HepG2 (cell line): ENCODE measurements around the gene RAPGEF6. TPM values are rescaled to one million over a fixed set of nuclear protein-coding genes. Genes with fewer than 3 reads are reported as not detected.

Experiments
- ATAC-seq: fragments of 200-7000 bp; cut with Tn5 transposase; 3 replicates; pipeline ENCODE4 v1.9.1; 2020; ENCODE audit warnings: mild to moderate bottlenecking, moderate library complexity
- BruUV-seq: library from RNA; stranded (reverse); fragments of 400-500 nt; replicated peaks from 2 replicates; lab custom pipeline; 2021; lab: Mats Ljungman, UMichigan
- CTCF ChIA-PET: fragments of 300-600 bp; formaldehyde crosslinking; extraction: SDS; loops from one replicate; lab custom pipeline; 2021; ENCODE audit warnings: low total read pairs, inconsistent platforms, low intra/inter-chr PET ratio; lab: Yijun Ruan, JAX
- POLR2A ChIA-PET: fragments of 350-600 bp; sonication (Branson Sonifier 250); formaldehyde crosslinking; loops from one replicate; lab custom pipeline; 2020; ENCODE audit warnings: antibody characterized with exemption, inconsistent platforms; lab: Yijun Ruan, JAX
- DNase-seq: peaks from one replicate; pipeline ENCODE4 v3.0.0-alpha.2; 2015; ENCODE audit warnings: low spot score
- FAIRE-seq: peaks from 3 replicates; lab custom pipeline; 2011; peaks lifted over from hg19 to GRCh38; lab: Jason Lieb, UNC
- H2AFZ ChIP-seq: one replicate; pipeline ENCODE4 v1.6.1; 2011; ENCODE audit warnings: low read length, inconsistent platforms
- H3K27ac ChIP-seq: fragments of 300-600 bp; 3 replicates; pipeline ENCODE4 v1.8.0; 2011; ENCODE audit warnings: mixed run types, mild to moderate bottlenecking, mixed read lengths, low read length, inconsistent platforms; ENCODE audit not compliant: insufficient read depth; ENCODE audit errors: extremely low read length
- H3K27me3 ChIP-seq, 2 experiments: fragments of 200-600 bp in 1 of 2; 2 replicates in 1 of 2; 3 replicates in 1 of 2; pipeline versions ENCODE4 v1.6.0 to v1.8.0; 2011; ENCODE audit warnings: low read length in 2 of 2, mild to moderate bottlenecking in 2 of 2, moderate library complexity in 2 of 2, inconsistent platforms in 1 of 2; ENCODE audit not compliant: insufficient read depth in 2 of 2, control insufficient read depth in 1 of 2
- H3K36me3 ChIP-seq, 2 experiments: fragments of 200-600 bp in 1 of 2; replicated peaks in 1 of 2; 2 replicates in 1 of 2; 3 replicates in 1 of 2; pipeline versions ENCODE4 v1.5.1 to v1.8.0; 2011; ENCODE audit warnings: low read length in 2 of 2, inconsistent platforms in 1 of 2; ENCODE audit not compliant: insufficient read depth in 2 of 2, control insufficient read depth in 1 of 2
- H3K4me1 ChIP-seq: 2 replicates; pipeline ENCODE4 v1.5.1; 2012; ENCODE audit warnings: low read length, inconsistent platforms; ENCODE audit not compliant: insufficient read depth
- H3K4me2 ChIP-seq: 2 replicates; pipeline ENCODE4 v1.6.0; 2011; ENCODE audit warnings: low read depth, low read length, inconsistent platforms
- H3K4me3 ChIP-seq, 3 experiments: fragments of 200-600 bp in 1 of 3; sonication (generic), shearing (Covaris generic) in 1 of 3; replicated peaks in 1 of 3; 2 replicates each; pipeline ENCODE4 v1.5.1; 2011 to 2016; ENCODE audit warnings: low read length in 3 of 3, inconsistent platforms in 2 of 3, low read depth in 2 of 3, mild to moderate bottlenecking in 2 of 3, control low read depth in 1 of 3, mixed read lengths in 1 of 3; ENCODE audit not compliant: insufficient read depth in 1 of 3
- H3K79me2 ChIP-seq: one replicate; pipeline ENCODE4 v1.6.1; 2011; ENCODE audit warnings: low read length, inconsistent platforms; ENCODE audit not compliant: insufficient read depth
- H3K9ac ChIP-seq: 2 replicates; pipeline ENCODE4 v1.6.0; 2011; ENCODE audit warnings: mild to moderate bottlenecking, low read depth, low read length, inconsistent platforms; ENCODE audit not compliant: insufficient read depth
- H3K9me3 ChIP-seq: 2 replicates; pipeline ENCODE4 v1.5.1; 2012; ENCODE audit warnings: mild to moderate bottlenecking, low read length
- H4K20me1 ChIP-seq: 2 replicates; pipeline ENCODE4 v1.6.0; 2011; ENCODE audit warnings: inconsistent platforms, mild to moderate bottlenecking, low read length, moderate library complexity; ENCODE audit not compliant: insufficient read depth
- EED ChIP-seq: sonication (generic); formaldehyde crosslinking; IDR thresholded peaks from 2 replicates; pipeline ENCODE4 v1.5.0; 2020; ENCODE audit warnings: mild to moderate bottlenecking, missing genetic modification reagents
- FOXP4 ChIP-seq: sonication (generic); formaldehyde crosslinking; IDR thresholded peaks from 2 replicates; pipeline ENCODE4 v1.4.0; 2020; ENCODE audit warnings: missing genetic modification reagents
- HOXD1 ChIP-seq: sonication (generic); formaldehyde crosslinking; IDR thresholded peaks from 2 replicates; pipeline ENCODE4 v1.5.0; 2020; ENCODE audit warnings: missing genetic modification reagents
- KLF11 ChIP-seq: IDR thresholded peaks from 2 replicates; pipeline ENCODE4 v1.6.1; 2016; ENCODE audit warnings: missing compliant biosample characterization
- SMAD9 ChIP-seq: sonication (generic); formaldehyde crosslinking; IDR thresholded peaks from 2 replicates; pipeline ENCODE4 v1.5.1; 2020; ENCODE audit warnings: mild to moderate bottlenecking, missing genetic modification reagents
- SRSF1 ChIP-seq: fragments of 200-400 bp; formaldehyde crosslinking; optimal IDR thresholded peaks from 2 replicates; pipeline ENCODE3; 2017; ENCODE audit warnings: mild to moderate bottlenecking, low read depth, low read length, moderate library complexity
- SRY ChIP-seq: sonication (generic); formaldehyde crosslinking; IDR thresholded peaks from 2 replicates; pipeline ENCODE4 v1.8.0; 2022; ENCODE audit warnings: mild to moderate bottlenecking, missing genetic modification reagents
- TBX2 ChIP-seq: sonication (generic); formaldehyde crosslinking; IDR thresholded peaks from 2 replicates; pipeline ENCODE4 v1.5.0; 2020; ENCODE audit warnings: missing genetic modification reagents, mild to moderate bottlenecking, borderline replicate concordance
- ZIK1 ChIP-seq: sonication (generic); formaldehyde crosslinking; IDR thresholded peaks from 2 replicates; pipeline ENCODE4 v1.5.0; 2020; ENCODE audit warnings: mild to moderate bottlenecking, low read depth, missing genetic modification reagents, borderline replicate concordance
- ZNF335 ChIP-seq: sonication (generic); formaldehyde crosslinking; IDR thresholded peaks from 2 replicates; pipeline ENCODE4 v1.4.0; 2020; ENCODE audit warnings: missing genetic modification reagents
- ZNF543 ChIP-seq: sonication (generic); formaldehyde crosslinking; IDR thresholded peaks from 2 replicates; pipeline ENCODE4 v1.4.0; 2020; ENCODE audit warnings: mild to moderate bottlenecking, missing genetic modification reagents
- ZSCAN9 ChIP-seq: IDR thresholded peaks from 2 replicates; pipeline ENCODE4 v1.6.1; 2016; ENCODE audit warnings: borderline replicate concordance
- WGBS: methylation state at CpG from one replicate; pipeline ENCODE4 v1.1.6; 2017; ENCODE audit warnings: low lambda C conversion rate; 5-methylcytosine and 5-hydroxymethylcytosine counted together
- in situ Hi-C: cut with HindIII; loops from 2 replicates; pipeline ENCODE4 v1.10.0; 2017; ENCODE audit warnings: low pct_unique_long_range_greater_than_20kb; ENCODE audit not compliant: extremely low pct_ligation_motif_present
- intact Hi-C: fragments of 100-400 bp; cut with micrococcal nuclease; formaldehyde crosslinking; loops from one replicate; pipeline ENCODE4 v1.10.0; 2022; ENCODE audit not compliant: unreplicated experiment
- polyA plus RNA-seq, 8 experiments: library from polyadenylated mRNA; depleted of rRNA in 3 of 8; stranded (reverse) in 7 of 8; unstranded in 1 of 8; fragments of >200 nt; fragmentation: Illumina TruSeq in 4 of 8; extraction: Trizol in 4 of 8; gene quantifications; 2 replicates each; pipeline versions ENCODE4 v1.2.1 to v1.2.3, GENCODE V29; 2011 to 2016; ENCODE audit warnings: low read depth in 4 of 8, missing spikeins in 1 of 8, mixed read lengths in 1 of 8; ENCODE audit not compliant: insufficient read depth in 1 of 8
- total RNA-seq, 5 experiments: library from RNA; depleted of rRNA; stranded (reverse); fragments of >200 nt; fragmentation: Illumina TruSeq; extraction: Trizol; gene quantifications; 2 replicates each; pipeline ENCODE4 v1.2.3, GENCODE V29; 2016; ENCODE audit warnings: low read depth in 1 of 5
- TF ChIP-seq, protein P1 (sequence below): sonication (generic); formaldehyde crosslinking; IDR thresholded peaks from 2 replicates; pipeline ENCODE4 v1.4.0; 2020; ENCODE audit warnings: mild to moderate bottlenecking, low read depth, missing genetic modification reagents
- TF ChIP-seq, protein P2 (sequence below): IDR thresholded peaks from 2 replicates; pipeline ENCODE4 v1.6.1; 2016
- TF ChIP-seq, protein P3 (sequence below): sonication (generic); formaldehyde crosslinking; IDR thresholded peaks from 2 replicates; pipeline ENCODE4 v1.4.0; 2020; ENCODE audit warnings: mild to moderate bottlenecking, missing genetic modification reagents

Gene RAPGEF6
- total and polyA plus RNA-seq, 2 of the 13 experiments (the other 11 are each of a cell fraction or from before 2014, with no cell fraction given), result 7.7 to 24.6 TPM

- no peaks in the 10 kb centered on the region for H3K27me3 ChIP-seq
- no TSS peak for BruUV-seq
- TF ChIP-seq HOXD1, result no peak
- TF ChIP-seq SRSF1, result no peak
- TF ChIP-seq SMAD9 (CRISPR knock-in tag), result no peak
- no peak for TF ChIP-seq SRY (CRISPR knock-in tag)
- no peak for TF ChIP-seq ZNF335 (CRISPR knock-in tag)
- no peak for TF ChIP-seq TBX2
- TF ChIP-seq EED (CRISPR knock-in tag), result no peak
- TF ChIP-seq, protein P1, sequence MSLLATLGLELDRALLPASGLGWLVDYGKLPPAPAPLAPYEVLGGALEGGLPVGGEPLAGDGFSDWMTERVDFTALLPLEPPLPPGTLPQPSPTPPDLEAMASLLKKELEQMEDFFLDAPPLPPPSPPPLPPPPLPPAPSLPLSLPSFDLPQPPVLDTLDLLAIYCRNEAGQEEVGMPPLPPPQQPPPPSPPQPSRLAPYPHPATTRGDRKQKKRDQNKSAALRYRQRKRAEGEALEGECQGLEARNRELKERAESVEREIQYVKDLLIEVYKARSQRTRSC, result no peak
- CTCF ChIA-PET, result no interaction called here
- POLR2A ChIA-PET, result no interaction called here
- in situ Hi-C loops (no loop called here), intact Hi-C loops (no loop called here)
- H3K79me2 ChIP-seq, result peaks cover 82% of the 10 kb centered on the region
- H3K4me3 ChIP-seq, result no peak overlapping the region
- peaks cover 59% of the 10 kb centered on the region for H3K4me1 ChIP-seq
- H3K4me2 ChIP-seq, result no peak overlapping the region
- H4K20me1 ChIP-seq, result 0 out of 2 replicates have a peak, but pooled peaks cover 8% of the 10 kb centered on the region
- ATAC-seq, result no peak
- FAIRE-seq, result no peak
- no peak for DNase-seq
- no peak overlapping the region for H3K9ac ChIP-seq
- WGBS, result 98% methylated on average over 4 of the region's 4 CpGs
- peak overlapping the region; percentile 9 for H3K27ac ChIP-seq
- H2AFZ ChIP-seq, result no peak overlapping the region
- H3K9me3 ChIP-seq, result no peaks in the 10 kb centered on the region
- peaks cover 0 to 12% of the 10 kb centered on the region in 2 experiments; a peak in 2 of 5 replicates for H3K36me3 ChIP-seq
These were observed 27.6 kb downstream of the RAPGEF6 start for GRCh38 chr5:131607418-131607817.

DNA sequence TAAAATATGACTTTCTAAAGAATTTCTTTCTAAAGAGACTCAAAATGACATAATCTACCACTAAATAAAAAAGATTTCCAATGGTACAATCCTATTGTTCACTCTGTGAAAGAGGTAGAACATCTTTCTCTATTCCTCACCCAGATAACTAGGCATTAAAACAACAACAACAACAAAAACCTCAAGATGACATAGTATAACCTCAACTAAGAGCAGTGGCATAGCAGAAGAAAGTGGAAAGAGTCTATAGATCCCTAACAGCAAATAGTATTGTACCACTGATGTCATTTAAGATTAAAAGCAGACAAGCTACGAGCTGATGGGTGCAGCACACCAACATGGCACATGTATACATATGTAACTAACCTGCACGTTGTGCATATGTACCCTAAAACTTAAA lies 29.9 kb downstream of the RAPGEF6 start:
- Histone ChIP-seq H3K4me3 (no peak overlapping the region), H3K79me2 (peaks cover 64% of the 10 kb centered on the region), H3K36me3 (peaks cover 0 to 17% of the 10 kb centered on the region in 2 experiments; a peak in 2 of 5 replicates), H3K9me3 (no peaks in the 10 kb centered on the region), H2AFZ (no peak overlapping the region), H3K27ac (no peak overlapping the region), H3K4me1 (peaks cover 36% of the 10 kb centered on the region), H3K9ac (no peak overlapping the region), H3K4me2 (no peak overlapping the region), H3K27me3 (no peaks in the 10 kb centered on the region), H4K20me1 (0 out of 2 replicates have a peak, but pooled peaks cover 7% of the 10 kb centered on the region)
- no TSS peak for BruUV-seq
- ATAC-seq (no peak), DNase-seq (no peak), FAIRE-seq (no peak)
- intact Hi-C loops, result no loop called here
- POLR2A ChIA-PET, result no interaction called here
- in situ Hi-C loops, result no loop called here
- CTCF ChIA-PET, result no interaction called here
- 100% methylated on average over 2 of the region's 2 CpGs for WGBS
- TF ChIP-seq FOXP4 (CRISPR knock-in tag) (no peak), ZNF543 (CRISPR knock-in tag) (no peak), ZSCAN9 (no peak), KLF11 (CRISPR knock-in tag) (no peak), ZIK1 (no peak)
- TF ChIP-seq, protein P2, sequence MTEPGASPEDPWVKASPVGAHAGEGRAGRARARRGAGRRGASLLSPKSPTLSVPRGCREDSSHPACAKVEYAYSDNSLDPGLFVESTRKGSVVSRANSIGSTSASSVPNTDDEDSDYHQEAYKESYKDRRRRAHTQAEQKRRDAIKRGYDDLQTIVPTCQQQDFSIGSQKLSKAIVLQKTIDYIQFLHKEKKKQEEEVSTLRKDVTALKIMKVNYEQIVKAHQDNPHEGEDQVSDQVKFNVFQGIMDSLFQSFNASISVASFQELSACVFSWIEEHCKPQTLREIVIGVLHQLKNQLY (CRISPR knock-in tag), result no peak
- TF ChIP-seq, protein P3, sequence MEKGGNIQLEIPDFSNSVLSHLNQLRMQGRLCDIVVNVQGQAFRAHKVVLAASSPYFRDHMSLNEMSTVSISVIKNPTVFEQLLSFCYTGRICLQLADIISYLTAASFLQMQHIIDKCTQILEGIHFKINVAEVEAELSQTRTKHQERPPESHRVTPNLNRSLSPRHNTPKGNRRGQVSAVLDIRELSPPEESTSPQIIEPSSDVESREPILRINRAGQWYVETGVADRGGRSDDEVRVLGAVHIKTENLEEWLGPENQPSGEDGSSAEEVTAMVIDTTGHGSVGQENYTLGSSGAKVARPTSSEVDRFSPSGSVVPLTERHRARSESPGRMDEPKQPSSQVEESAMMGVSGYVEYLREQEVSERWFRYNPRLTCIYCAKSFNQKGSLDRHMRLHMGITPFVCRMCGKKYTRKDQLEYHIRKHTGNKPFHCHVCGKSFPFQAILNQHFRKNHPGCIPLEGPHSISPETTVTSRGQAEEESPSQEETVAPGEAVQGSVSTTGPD (CRISPR knock-in tag), result no peak
